Stimulated activated CD4-positive, alpha-beta T cell treated with anti-CD3 and anti-CD28 coated beads, Interleukin-4, amount 100 ng/mL, for 1 hour (primary cell): ENCODE results near the gene SLC8A2.
"Not testable (repeated sequence)": the region's sequence is repeated elsewhere in the genome, so short reads cannot be mapped to it uniquely, and the experiment has no call there.

Source experiments
- DNase-seq: peaks from one replicate; pipeline ENCODE4 v3.0.0-alpha.2; 2020

The SLC8A2 gene

DNA sequence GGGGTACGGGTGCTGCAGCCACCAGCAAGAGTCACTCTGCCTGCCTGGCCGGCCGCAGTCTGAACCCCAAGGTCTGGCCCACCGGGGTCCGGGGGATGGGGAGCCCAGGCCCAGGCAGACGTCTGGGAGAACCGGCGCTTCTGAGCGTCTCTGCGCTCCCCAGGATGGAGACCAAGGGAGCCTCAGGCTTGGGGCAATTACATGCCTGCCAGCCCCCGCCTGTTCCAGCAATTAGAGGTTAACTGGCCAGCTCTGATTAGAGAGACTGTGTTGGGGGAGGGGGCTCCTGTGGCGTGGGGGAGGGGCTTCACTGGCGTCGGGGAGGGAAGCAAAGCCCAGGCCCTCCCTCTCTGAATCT lies 64.3 kb downstream of the SLC8A2 start:
- DNase-seq: no peak

GRCh38 chr19:47406711-47407416 lies 64.8 kb downstream of the SLC8A2 start:
- no peak for DNase-seq

DNA sequence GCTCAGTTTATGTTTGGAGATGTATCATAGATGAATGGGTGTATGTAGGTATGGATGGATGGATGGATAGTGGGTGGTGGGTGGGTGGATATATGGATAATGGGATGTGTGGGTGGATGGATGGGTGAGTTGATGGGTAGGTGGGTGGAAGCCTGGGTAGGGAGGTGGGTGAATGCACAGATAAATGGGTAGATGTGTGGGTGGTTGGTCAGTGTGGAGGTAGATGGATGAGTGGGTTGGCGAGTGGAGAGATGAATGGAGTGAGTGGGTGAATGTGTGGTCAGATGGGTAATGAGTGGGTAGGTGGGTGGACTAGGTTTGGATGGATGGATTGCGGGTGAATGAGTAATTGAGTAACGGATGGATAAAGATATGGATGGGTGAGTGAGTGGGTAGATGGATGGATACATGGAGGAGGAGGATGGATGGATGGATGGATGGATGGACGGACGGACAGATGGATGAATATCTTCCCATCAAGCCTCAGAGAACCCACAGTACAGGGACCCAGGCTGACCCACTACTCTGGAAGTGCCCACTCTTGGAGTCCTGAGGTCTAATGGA lies 65.8 kb downstream of the SLC8A2 start:
- no peak for DNase-seq

DNA sequence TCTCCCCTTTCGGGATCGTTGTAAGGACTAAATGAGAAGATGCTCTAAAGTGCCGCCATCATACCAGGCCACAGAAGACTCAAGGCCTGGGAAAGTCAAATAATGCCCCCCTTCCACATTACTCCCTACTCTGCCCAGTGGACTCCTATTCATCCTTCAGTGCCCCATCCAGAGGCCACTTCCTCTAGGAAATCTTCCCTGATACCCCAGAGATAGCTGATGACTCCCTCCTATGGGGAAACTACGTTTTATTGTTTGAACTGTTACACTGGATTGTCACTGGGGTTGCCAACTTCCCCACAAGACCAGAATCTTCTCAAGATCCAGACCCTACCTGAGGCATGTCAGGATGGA lies 66.5 kb downstream of the SLC8A2 start:
- DNase-seq: no peak

- no peak for DNase-seq
Observed at GRCh38 chr19:47404334-47405196, 67.1 kb downstream of the SLC8A2 start.

DNA sequence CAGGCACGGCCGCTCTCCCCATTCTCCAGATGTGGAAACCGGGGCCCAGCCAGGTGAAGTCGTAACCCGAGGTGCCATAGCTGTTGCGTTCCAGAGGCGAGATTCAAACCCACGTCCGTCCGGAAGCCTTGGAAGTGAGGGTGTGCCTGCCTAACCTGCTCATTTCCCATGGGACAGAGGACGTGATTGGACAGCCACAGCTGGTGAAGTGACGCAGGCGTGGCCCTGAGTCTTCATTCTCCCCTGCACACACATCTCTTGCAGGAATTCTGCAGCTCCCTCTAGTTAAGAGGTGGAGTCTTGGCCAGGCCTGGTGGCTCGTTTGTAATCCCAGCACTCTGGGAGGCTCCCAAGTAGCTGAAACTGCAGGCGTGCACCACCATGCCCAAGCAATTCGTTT lies 69.2 kb downstream of the SLC8A2 start:
- no peak for DNase-seq

DNA sequence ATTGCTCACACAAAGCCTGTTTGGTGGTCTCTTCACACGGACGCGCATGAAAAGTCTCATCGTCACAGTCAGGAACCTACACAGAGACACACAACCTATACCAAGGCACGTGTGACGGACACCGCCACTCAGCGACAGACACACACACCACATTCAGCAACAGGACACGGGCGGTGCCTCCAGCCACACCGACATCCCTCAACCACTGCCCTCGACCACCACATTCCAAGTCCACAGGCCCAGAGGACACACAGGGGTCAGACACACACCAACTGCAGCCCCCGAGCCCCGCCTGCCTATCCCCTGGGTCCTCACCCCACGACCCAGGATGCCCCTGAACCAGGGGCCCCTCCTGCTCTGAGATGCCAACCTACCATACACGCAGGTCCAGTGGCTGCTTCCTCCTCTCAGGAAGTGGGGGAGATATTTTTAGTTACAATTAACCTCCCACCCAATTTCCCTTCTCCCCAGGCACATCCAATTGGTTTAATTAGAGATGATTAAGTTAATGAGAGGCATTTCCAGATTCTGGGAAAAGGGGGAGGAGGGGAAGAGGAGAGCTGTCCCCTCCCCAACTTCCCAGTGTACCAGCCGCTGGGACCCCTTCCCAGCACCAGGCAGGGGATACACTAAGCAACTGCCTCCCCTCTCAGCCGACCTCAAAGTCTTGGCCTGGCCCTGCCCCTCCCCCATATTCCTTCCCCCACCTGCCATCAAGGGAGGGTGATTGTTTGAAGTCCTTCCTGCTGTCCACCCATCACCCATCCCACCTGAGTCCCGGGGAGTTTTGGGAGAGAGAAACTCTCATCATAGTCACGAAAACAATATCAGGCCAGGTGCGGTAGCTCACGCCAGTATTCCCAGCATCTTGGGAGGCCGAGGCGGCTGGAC lies 72.7 kb downstream of the SLC8A2 start:
- DNase-seq: no peak

DNA sequence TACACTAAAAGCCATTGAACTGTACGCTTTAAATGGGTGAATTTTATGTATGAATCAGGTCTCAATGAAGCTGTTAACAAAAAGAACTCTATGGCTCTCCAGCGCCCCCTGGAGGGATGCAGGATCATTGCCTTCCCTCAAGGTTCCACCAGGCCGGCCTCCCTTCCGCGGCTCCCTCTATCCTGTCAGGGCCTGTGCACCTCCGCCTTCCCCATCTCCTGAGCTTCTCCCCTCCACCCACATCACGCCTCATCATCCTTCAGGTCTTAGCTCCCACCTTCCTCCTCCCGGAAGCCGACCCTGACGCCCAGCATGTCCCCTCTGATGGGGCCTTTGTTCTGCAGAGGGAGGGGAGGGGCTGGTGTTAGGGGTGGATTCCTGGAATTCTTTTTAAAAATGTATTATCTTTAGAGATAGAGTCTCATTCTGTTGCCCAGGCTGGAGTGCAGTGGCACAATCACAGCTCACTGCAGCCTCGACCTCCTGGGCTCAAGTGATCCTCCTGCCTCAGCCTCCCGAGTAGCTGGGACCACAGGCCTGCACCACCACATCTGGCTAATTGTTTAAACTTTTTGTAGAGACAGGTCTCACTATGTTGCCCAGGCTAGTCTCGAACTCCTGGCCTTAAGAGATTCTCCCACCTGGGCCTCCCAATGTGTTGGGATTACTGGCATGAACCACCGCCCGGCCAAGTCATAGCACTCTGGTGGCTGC lies 80.0 kb downstream of the SLC8A2 start:
- peak; percentile 85 for DNase-seq

DNA sequence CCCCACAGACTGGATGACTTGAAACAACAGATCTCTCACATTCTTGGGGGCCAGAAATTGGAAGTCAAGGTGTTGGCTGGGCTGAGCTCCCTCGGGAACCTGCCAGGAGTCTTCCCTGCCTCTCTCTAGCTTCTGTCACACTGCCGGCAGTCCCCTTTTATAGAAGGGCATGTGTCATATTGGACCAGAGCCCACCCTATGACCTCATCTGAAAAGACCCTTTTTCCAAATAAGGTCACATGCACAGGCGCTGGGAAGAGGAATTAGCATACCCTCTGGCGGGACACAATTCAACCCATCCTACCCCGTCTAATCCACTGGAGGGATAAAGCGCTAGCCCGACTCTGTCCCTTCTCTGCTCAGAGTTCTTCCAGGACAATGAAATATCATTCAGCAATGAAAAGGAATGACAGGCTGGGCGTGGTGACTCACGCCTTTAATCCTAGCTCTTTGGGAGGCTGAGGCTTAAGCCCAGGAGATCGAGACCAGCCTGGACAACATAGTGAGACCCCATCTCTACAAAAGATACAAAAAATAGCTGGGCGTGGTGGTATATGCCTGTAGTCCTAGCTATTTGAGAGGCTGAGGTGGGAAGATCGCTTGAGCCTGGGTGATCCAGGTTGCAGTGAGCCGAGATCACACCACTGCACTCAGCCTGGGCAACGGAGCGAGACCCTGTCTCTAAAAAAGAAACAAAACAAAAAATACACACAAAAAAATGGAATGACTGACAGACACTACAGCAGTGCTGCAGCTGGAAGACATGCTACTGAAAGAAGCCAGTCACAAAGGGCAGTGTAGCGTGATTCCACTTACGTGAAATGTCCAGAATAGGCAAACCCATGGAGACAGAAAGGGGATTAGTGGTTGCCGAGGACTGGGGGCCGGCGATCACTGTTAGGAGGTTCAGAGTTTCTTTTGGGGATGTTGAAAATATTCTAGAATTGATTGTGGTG lies 80.9 kb downstream of the SLC8A2 start:
- no peak for DNase-seq

DNA sequence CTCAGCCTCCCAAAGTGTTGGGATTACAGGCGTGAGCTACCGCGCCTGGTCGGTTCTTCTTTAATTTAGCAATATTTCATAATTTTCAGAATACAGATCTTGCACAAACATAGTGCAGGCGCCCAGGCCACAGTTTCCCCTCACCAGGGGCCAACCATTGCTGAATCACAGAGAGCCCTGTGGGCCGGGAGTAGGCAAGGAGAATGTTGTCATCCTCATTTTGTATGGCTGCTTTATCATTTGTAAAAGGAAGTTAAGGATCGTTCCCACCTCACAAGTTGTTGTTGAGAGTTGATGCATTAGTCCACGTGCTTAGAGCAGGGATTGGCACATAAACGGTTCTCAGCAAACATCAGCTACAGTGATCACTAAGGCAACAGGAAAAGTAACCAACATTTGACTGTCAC lies 82.5 kb downstream of the SLC8A2 start:
- DNase-seq: no peak

DNA sequence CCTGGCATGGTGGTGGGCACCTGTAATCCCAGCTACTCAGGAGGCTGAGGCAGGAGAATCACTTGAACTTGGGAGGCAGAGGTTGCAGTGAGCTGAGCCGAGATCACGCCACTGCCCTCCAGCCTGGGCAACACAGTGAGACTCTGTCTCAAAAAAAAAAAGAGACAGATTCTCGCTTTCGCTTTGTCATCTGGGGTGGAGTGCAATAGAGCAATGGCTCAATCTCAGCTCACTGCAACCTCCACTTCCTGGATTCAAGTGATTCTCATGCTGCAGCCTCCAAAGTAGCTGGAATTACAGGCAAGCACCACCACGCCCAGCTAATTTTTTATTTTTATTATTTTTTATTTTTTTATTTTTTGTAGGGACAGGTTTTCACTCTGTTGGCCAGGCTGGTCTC lies 83.0 kb downstream of the SLC8A2 start:
- DNase-seq: not testable (repeated sequence)

DNA sequence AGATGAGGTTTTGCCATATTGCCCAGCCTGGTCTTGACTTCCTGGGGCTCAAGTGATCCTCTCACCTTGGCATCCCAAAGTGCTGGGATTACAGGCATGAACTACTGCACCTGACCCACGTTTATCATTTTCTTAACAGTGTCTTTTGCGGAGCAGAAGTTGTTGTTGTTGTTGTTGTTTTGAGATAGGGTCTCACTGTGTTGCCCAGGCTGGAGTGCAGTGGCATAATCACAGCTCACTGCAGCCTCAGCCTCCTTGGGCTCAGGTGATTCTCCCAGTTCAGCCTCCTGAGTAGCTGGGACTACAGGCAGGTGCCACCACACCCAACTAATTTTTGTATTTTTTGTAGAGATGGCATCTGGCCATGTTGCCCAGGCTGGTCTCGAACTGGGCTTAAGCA lies 84.1 kb downstream of the SLC8A2 start:
- DNase-seq: not testable (repeated sequence)

GRCh38 chr19:47386582-47386981 lies 85.1 kb downstream of the SLC8A2 start:
- not testable (repeated sequence) for DNase-seq

- not testable (repeated sequence) for DNase-seq
Observed at GRCh38 chr19:47384533-47384932, 87.2 kb downstream of the SLC8A2 start.

DNA sequence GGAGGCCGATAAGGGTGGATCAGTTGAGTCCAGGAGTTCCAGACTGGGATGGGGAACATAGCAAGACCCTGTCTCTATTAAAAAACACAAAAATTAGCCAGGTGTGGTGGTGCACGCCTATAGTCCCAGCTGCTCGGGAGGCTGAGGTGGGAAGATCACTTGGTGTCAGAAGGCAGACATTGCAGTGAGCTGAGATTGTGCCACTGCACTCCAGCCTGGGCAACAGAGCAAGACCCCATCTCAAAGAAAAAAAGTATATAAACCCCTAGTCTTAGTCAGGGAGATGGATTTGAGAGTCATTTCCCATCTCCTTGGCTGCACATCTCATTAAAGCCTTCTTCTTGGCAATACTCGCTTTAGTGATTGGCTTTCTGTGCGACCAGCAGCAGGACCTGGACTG lies 87.8 kb downstream of the SLC8A2 start:
- not testable (repeated sequence) for DNase-seq

GRCh38 chr19:47381653-47382279 lies 89.9 kb downstream of the SLC8A2 start:
- DNase-seq: no peak

- no peak for DNase-seq
Observed at GRCh38 chr19:47381121-47381520, 90.6 kb downstream of the SLC8A2 start.

GRCh38 chr19:47380559-47380958 lies 91.1 kb downstream of the SLC8A2 start:
- no peak for DNase-seq

GRCh38 chr19:47379381-47379938 lies 92.2 kb downstream of the SLC8A2 start:
- DNase-seq: no peak

DNA sequence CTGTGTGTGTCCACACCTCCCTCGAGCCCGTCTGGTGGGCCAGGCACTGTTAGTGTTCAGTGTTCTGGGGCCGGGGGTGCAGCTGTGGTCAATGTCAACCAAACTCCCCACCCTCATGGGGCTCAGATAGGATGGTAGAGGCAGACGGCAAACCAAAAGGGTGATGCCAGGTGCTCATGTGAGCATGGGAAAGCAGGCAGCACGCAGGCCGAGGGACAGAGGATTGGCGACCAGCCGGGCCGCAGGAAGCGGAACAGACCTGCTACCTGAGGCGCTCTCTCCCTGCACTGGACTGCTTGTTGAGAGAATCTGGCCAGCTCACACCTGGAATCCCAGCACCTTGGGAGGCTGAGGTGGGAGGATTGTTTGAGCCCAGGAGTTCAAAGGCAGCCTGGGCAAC lies 93.4 kb downstream of the SLC8A2 start:
- DNase-seq: no peak
